Neutrophil (primary cell): ENCODE measurements around the gene MTMR10.
A peak's percentile ranks its signal among the peaks of the same experiment; 100 is the strongest.

Source experiments
- H3K27ac ChIP-seq: fragments of 200-600 bp; sonication (generic); 2 replicates; pipeline ENCODE4 v1.5.1; 2016; ENCODE audit warnings: mild to moderate bottlenecking, moderate library complexity
- H3K27me3 ChIP-seq: fragments of 200-600 bp; sonication (generic); 2 replicates; pipeline ENCODE4 v1.6.0; 2016; ENCODE audit warnings: mild to moderate bottlenecking
- H3K36me3 ChIP-seq: fragments of 200-600 bp; sonication (generic); 2 replicates; pipeline ENCODE4 v1.5.1; 2017
- H3K4me1 ChIP-seq, 2 experiments: fragments of 200-600 bp in 1 of 2; sonication (generic) in 1 of 2; 1 replicate in 1 of 2; 2 replicates in 1 of 2; pipeline versions ENCODE4 v1.5.1 to v1.6.1; 2013 to 2016; ENCODE audit warnings: low read depth in 1 of 2, low read length in 1 of 2, mild to moderate bottlenecking in 1 of 2, moderate library complexity in 1 of 2; ENCODE audit not compliant: control insufficient read depth in 1 of 2, insufficient read depth in 1 of 2
- H3K4me3 ChIP-seq, 2 experiments: fragments of 200-600 bp in 1 of 2; sonication (generic) in 1 of 2; 1 replicate in 1 of 2; 2 replicates in 1 of 2; pipeline ENCODE4 v1.5.1; 2013 to 2016; ENCODE audit warnings: low read depth in 1 of 2, low read length in 1 of 2, mild to moderate bottlenecking in 1 of 2, moderate library complexity in 1 of 2
- H3K9me3 ChIP-seq: fragments of 200-600 bp; sonication (generic); 2 replicates; pipeline ENCODE4 v1.5.1; 2016
- CTCF ChIP-seq: fragments of 200-600 bp; sonication (generic); IDR thresholded peaks from 2 replicates; pipeline ENCODE4 v1.5.1; 2016; ENCODE audit warnings: antibody characterized with exemption

The MTMR10 gene

GRCh38 chr15:30903497-30904187 lies 87.8 kb downstream of the MTMR10 start, which contains the start of gene FAN1:
TSS of gene FAN1 (plus strand) at chr15:30903915. CDS start at chr15:30904664, 749 bp downstream.
- peak within 1 kb of the TSS; percentile 25 for H3K27ac ChIP-seq
- no peaks in the 10 kb centered on the region for H3K9me3 ChIP-seq
- H3K4me3 ChIP-seq, result peak within 1 kb of the TSS; percentile 63 to 67
- no peak for TF ChIP-seq CTCF
- peaks cover 10 to 17% of the 10 kb centered on the region in 2 experiments for H3K4me1 ChIP-seq
- H3K27me3 ChIP-seq, result no peaks in the 10 kb centered on the region
- peaks cover 1% of the 10 kb centered on the region for H3K36me3 ChIP-seq

GRCh38 chr15:30901889-30902288 lies 89.5 kb downstream of the MTMR10 start:
- Histone ChIP-seq H3K9me3 (no peaks in the 10 kb centered on the region), H3K36me3 (no peaks in the 10 kb centered on the region), H3K4me1 (peaks cover 10 to 17% of the 10 kb centered on the region in 2 experiments), H3K27ac (no peak overlapping the region), H3K27me3 (no peaks in the 10 kb centered on the region), H3K4me3 (no peak overlapping the region)
- no peak for TF ChIP-seq CTCF

- Histone ChIP-seq H3K4me1 (no peaks in the 10 kb centered on the region), H3K9me3 (no peaks in the 10 kb centered on the region), H3K27me3 (no peaks in the 10 kb centered on the region), H3K4me3 (no peak overlapping the region), H3K36me3 (no peaks in the 10 kb centered on the region), H3K27ac (no peak overlapping the region)
- no peak for TF ChIP-seq CTCF
Observed at GRCh38 chr15:30896211-30896606, 95.2 kb downstream of the MTMR10 start.

- Histone ChIP-seq H3K27me3 (no peaks in the 10 kb centered on the region), H3K9me3 (no peaks in the 10 kb centered on the region), H3K4me3 (no peak overlapping the region), H3K4me1 (no peaks in the 10 kb centered on the region), H3K27ac (no peak overlapping the region), H3K36me3 (no peaks in the 10 kb centered on the region)
- no peak for TF ChIP-seq CTCF
Observed at GRCh38 chr15:30895461-30896210, 95.8 kb downstream of the MTMR10 start.

GRCh38 chr15:30889196-30889595 lies 102.2 kb downstream of the MTMR10 start:
- H3K27me3 ChIP-seq, result no peaks in the 10 kb centered on the region
- no peak for TF ChIP-seq CTCF
- H3K36me3 ChIP-seq, result no peaks in the 10 kb centered on the region
- H3K9me3 ChIP-seq, result no peaks in the 10 kb centered on the region
- H3K4me1 ChIP-seq, result no peaks in the 10 kb centered on the region
- H3K4me3 ChIP-seq, result no peak overlapping the region
- no peak overlapping the region for H3K27ac ChIP-seq
